HG03575 (cell line): ENCODE measurements around the gene C1GALT1.

Experiments used
- ATAC-seq: cut with Tn5 transposase; IDR thresholded peaks from one replicate; pipeline ENCODE4 v1.9.1; 2021; ENCODE audit not compliant: unreplicated experiment, insufficient number of reproducible peaks, low FRiP score; ENCODE audit errors: extremely low read depth

Gene C1GALT1

DNA sequence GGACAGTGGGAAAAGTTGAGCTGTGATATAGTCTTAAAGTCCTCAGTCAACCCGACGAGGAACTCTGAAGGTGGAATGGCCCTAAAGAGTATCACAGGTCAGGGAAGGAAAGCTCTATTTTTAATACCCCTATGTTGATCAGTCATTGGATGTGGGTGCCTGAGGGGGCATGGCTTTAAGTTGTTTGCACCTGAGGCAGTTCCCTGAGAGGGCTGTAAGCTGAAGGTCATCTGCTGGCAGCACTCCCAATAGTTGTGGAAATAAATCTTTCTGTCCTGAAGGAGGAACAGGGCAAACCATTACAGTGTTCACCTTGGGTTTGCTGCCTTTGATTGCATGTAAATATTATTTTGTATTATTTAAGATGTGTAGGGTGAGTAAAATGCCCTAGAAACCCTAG is 17.8 kb upstream of the C1GALT1 start:
- ATAC-seq, result no peak

GRCh38 chr7:7165372-7165771 is 17.0 kb upstream of the C1GALT1 start:
- no peak for ATAC-seq

DNA sequence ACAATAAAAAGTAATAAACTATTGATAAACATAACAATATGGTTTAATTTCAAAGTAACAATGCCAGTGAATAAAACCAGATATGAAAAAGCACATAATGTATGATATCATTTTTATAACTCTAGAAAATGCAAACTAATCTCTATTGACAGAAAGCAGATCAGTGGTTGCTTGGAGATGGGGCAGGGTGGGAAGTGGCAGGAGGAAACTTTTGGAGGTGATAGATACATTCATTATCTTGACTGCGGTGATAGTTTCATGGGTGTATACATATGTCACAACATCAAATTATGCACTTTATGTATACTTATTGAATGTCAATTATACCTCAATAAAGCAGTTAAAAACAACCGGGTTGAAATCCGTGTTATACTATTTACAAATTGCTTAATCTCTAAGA is 16.0 kb upstream of the C1GALT1 start:
- no peak for ATAC-seq

GRCh38 chr7:7169296-7169695 is 13.0 kb upstream of the C1GALT1 start:
- no peak for ATAC-seq

DNA sequence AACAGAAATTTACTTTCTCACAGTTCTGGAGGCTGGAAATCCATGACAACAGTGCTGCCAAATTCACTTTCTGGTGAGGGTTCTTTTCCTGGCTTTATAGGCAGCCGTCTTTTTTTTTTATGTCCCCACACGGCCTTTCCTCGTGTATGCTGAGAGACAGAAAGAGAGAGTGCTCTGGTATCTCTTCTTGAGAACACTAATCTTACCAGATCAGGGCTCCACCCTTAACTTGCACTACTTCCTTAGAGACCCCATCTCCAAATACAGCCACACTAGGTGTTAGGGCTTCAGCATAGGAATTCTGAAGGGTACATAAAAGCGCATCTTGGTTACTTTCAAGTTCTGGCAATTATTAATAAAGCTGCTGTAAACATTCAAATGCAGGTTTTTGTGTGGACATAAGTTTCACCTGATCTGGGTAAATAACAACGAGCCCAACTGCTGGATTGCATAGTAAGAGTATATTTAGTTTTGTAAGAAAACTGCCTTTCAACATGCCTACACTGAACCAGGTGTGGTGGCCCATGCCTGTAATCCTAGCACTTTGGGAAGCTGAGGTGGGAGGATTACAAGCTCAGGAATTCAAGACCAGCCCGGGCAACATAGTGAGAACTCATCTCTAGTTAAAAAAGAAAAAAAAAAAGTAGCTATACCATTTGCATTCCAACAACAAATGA is 8.2 kb upstream of the C1GALT1 start:
- no peak for ATAC-seq

DNA sequence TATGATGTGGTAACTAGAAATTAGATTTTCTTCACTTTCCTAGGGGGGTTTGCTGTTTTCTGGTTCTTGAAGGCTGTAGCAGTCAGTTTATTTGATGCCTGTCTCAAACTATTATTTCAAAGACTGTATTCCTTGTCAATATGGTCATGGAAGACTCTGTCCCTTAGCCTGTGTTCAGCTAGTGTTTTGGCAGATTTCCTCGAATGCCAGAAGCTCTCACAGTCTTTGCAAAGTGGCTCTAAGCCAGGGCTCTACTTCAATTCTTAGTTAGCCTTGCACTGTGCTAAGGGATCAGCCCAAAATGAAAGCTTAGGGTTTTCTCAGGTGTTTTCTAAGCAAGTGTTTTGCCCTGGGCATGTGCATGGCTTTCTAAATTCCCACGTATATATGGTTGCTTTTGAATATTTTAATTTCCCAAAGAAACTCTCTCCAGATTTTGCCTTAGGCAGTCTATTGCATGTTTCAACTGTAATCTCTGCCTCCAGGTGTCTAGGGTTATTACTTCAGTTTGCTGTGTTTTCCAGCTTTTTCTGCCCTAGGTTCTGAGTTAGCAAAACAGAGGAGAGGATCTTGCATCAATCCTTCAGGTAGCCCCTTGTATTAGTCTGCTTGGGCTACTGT is 7.2 kb upstream of the C1GALT1 start:
- ATAC-seq, result no peak

- no peak for ATAC-seq
Measured at GRCh38 chr7:7176406-7177043, 5.8 kb upstream of the C1GALT1 start.

DNA sequence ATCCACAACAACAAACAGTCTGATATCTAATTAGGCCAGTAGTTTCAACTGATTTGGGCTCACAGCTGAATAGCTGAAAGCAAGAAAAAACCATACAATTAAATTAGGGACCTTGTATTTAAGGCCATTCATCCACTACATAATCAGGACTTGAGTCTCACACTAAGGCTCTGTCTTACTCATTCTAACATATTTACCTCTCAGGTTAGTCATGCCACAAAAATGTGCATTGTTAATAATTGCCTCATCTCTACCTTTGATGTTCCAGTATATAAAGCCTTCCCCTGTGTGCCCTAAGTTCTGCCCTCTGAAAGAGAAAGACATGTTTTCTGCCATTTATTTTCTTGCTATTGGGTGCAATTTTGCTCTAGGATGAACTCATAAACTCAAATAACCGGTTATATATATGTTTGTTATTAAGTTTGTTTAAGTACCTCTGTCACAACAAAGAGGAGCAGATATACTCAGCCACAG is 5.3 kb upstream of the C1GALT1 start:
- no peak for ATAC-seq

GRCh38 chr7:7178081-7178480 is 4.3 kb upstream of the C1GALT1 start:
- no peak for ATAC-seq

DNA sequence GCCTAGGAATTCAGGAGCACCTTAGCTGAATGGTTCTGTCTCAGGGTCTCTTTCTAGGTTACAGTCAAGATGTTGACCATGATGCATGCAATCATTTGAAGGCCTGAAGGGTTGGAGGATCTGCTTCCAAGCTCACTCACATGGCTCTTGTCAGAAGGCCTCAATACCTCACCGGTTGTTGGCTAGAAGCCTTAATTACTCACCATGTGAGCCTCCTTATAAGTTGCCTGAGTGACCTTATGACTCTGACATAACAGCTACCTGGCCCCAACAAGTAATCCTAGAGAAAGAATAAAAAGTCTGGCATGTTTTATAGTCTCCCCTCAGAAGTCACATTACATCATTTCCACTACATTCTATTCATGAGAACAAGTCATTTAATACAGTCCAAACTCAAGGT is 3.4 kb upstream of the C1GALT1 start:
- no peak for ATAC-seq

- ATAC-seq, result no peak
Measured at GRCh38 chr7:7180725-7181449, 1.5 kb upstream of the C1GALT1 start.

DNA sequence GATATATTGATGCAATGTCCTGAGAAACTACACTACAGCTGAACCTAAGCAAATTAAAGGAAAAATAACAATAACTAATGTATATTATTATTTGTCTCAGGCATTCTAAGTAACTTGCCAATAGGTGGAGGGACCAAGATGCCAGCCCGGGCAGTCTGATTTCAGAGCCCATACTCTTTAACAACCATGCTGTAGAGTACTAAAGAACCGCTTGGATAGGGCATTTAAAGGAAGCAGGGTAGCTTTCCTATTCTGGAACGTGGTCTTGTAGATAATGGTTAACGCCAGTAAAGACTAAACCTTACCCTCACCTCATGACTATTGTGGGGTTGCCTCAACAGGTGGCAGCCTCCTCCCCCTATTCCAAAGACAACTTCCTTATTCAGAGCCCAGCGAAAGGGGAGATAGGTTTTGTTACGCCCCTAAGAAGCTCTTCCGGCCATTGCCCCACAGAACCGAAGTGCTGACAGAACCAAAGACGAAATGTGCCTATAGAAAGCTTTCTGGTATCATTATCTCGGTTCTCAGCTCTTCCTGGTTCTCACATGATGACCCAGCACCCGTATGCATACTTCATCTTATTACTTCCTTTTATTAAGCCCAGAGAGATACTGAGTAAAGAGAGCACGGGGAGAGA is 707 bp upstream of the C1GALT1 start:
- peak; percentile 31 for ATAC-seq

GRCh38 chr7:7183061-7183837 is 905 bp downstream of the C1GALT1 start:
- no peak for ATAC-seq

DNA sequence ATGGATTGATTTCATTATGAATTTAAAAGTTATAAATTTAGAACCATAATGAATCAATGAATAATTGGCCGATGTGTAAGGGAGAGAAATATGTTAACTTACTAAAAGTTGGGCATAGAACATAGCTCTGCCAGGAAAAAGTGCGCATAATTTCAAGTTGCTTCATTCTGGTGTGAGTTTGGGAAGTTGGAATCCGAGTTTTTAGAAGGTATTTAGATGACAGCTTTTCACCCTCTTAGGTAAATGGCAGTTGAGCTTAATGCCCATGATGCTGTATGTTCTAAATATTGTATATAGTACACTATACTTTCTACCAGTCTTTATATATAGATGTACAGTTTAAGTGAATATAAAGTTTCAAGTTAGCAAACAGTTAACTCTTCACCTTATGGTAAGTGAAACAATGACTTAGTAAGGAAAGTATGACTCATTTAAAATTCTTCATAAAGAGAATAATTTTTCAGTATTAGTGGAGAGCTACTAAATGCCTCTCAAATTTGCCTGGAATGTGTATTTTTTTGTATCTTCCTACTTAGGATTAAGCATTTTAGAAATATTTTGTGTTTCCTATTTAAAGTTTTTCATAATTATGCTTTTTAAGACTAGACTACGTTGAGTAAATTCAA is 1.6 kb downstream of the C1GALT1 start:
- no peak for ATAC-seq

GRCh38 chr7:7185371-7185989 is 3.1 kb downstream of the C1GALT1 start:
- ATAC-seq, result no peak

DNA sequence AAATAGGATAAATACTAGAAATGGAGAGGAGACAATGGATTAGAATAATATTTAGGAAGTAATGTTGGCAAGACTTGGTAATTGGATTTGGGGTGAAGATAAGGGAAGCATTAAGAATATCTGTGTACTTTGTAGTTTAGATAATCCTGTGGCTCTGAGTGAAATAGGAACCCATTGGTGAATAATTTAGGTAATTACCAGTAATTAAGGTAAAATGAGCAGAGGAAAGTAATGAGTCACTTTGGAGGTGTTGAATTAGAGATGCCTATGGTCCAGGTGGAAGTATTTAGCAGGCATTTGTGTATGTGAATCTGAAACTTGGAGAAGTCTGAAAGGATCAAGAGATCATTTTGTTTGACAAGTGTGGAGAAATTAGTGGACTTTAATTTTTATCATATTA is 5.7 kb downstream of the C1GALT1 start:
- ATAC-seq, result no peak

GRCh38 chr7:7188742-7189141 is 6.4 kb downstream of the C1GALT1 start:
- no peak for ATAC-seq

DNA sequence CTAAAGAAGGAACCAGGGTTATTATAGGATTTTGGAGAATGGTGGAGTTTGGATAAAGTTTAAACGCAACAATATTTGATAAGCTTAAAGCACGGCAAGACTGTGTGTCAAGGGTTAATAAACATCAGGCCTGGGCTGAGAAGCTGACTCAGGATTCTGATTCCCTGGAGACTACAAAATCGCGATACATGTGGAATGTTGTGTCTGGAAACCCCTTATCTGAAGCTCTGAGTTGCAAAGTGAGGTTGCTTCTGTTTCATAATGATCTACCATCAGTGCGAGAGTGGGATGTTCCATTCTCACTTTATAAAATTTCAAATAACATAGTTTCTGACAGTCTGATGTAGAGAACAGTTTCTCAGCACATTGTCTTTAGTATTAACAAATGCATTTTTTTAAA is 7.8 kb downstream of the C1GALT1 start:
- no peak for ATAC-seq
